DOHH2 (cell line): ENCODE results near the gene CRELD2.
A peak's percentile ranks its signal among the peaks of the same experiment; 100 is the strongest.

ENCODE experiments used
- H3F3A ChIP-seq: fragments of 200-600 bp; sonication (generic), shearing (Covaris generic); 2 replicates; pipeline ENCODE4 v1.6.0; 2016; ENCODE audit warnings: antibody characterized with exemption, mild to moderate bottlenecking; ENCODE audit not compliant: control insufficient read depth, insufficient read depth
- H3K27ac ChIP-seq: fragments of 200-600 bp; sonication (generic); 2 replicates; pipeline ENCODE4 v1.5.1; 2014; ENCODE audit warnings: low read depth, mild to moderate bottlenecking, low read length, moderate library complexity
- H3K27me3 ChIP-seq: fragments of 200-600 bp; sonication (generic); 2 replicates; pipeline ENCODE4 v1.6.1; 2014; ENCODE audit warnings: mild to moderate bottlenecking, low read length, mixed read lengths; ENCODE audit not compliant: control insufficient read depth
- H3K36me3 ChIP-seq: fragments of 200-600 bp; sonication (generic); 2 replicates; pipeline ENCODE4 v1.6.1; 2014; ENCODE audit warnings: mild to moderate bottlenecking, low read length, moderate library complexity, mixed read lengths; ENCODE audit not compliant: control insufficient read depth
- H3K4me1 ChIP-seq: fragments of 200-600 bp; sonication (generic); 2 replicates; pipeline ENCODE4 v1.6.1; 2014; ENCODE audit warnings: mild to moderate bottlenecking, low read length, mixed read lengths; ENCODE audit not compliant: control insufficient read depth
- H3K4me2 ChIP-seq: fragments of 200-600 bp; sonication (generic); 2 replicates; pipeline ENCODE4 v1.6.0; 2014; ENCODE audit warnings: mild to moderate bottlenecking, low read length, moderate library complexity
- H3K4me3 ChIP-seq: fragments of 200-600 bp; sonication (generic); 2 replicates; pipeline ENCODE4 v1.5.1; 2014; ENCODE audit warnings: mild to moderate bottlenecking, low read length, mixed read lengths
- H3K79me2 ChIP-seq: fragments of 200-600 bp; sonication (generic); 2 replicates; pipeline ENCODE4 v1.6.1; 2014; ENCODE audit warnings: mild to moderate bottlenecking, low read length, mixed read lengths; ENCODE audit not compliant: control insufficient read depth
- H3K9me2 ChIP-seq: fragments of 200-600 bp; sonication (generic); replicated peaks from 2 replicates; pipeline ENCODE4 v1.6.1; 2014; ENCODE audit warnings: mild to moderate bottlenecking, low read length, mixed read lengths; ENCODE audit not compliant: control insufficient read depth
- H3K9me3 ChIP-seq: fragments of 200-600 bp; sonication (generic); 2 replicates; pipeline ENCODE4 v1.6.1; 2014; ENCODE audit warnings: antibody characterized with exemption, low read length, mixed read lengths; ENCODE audit not compliant: control insufficient read depth, insufficient read depth
- H4K20me1 ChIP-seq: fragments of 200-600 bp; sonication (generic); 2 replicates; pipeline ENCODE4 v1.6.0; 2014; ENCODE audit warnings: low read depth, mild to moderate bottlenecking, antibody characterized with exemption, low read length, moderate library complexity; ENCODE audit not compliant: control insufficient read depth, insufficient read depth
- EZH2phosphoT487 ChIP-seq: fragments of 200-600 bp; sonication (generic); IDR thresholded peaks from 2 replicates; pipeline ENCODE4 v1.6.1; 2017; ENCODE audit warnings: borderline replicate concordance, mild to moderate bottlenecking, antibody characterized with exemption, low read length, moderate library complexity, mixed read lengths
- TF ChIP-seq, protein P1 (sequence below): fragments of 200-600 bp; sonication (generic); IDR thresholded peaks from one replicate; pipeline ENCODE4 v1.5.1; 2014; ENCODE audit warnings: antibody characterized with exemption, mild to moderate bottlenecking, low read depth, low read length; ENCODE audit not compliant: poor library complexity, severe bottlenecking

Gene CRELD2

DNA sequence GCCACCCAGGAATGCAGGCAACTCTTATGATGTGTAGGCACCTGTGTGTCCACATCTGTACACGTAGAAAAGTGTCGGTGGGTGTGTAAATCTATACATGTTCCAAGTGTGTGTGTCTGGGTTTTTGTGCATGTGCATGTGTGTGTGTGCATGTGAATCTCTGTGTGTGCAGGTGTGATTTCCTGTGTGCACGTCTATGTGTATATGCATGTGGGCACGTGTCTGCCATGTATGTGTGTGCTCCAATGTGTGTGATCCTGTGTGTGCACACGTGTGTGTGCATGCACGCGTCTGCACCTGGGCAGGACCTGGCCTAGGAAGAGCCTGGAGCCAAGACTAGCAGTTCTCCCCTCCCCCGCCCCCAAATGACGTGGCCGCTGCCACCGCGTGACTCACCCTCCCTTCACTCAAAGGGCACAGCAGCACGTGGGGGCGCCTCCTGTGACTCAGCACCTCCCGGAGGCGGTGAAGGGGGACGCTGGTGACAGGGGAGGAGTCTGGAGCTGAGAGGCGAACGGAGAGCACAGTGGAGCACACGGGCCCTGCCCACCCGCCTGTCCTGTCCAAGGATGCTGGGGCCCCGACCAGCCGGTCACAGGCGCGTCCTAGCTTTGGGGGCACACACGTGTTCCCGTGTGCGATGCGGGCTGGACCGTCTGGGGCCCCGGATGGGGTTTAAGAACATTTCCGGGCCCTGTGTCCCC, 52.2 kb downstream of the CRELD2 start:
- TF ChIP-seq, protein P1, sequence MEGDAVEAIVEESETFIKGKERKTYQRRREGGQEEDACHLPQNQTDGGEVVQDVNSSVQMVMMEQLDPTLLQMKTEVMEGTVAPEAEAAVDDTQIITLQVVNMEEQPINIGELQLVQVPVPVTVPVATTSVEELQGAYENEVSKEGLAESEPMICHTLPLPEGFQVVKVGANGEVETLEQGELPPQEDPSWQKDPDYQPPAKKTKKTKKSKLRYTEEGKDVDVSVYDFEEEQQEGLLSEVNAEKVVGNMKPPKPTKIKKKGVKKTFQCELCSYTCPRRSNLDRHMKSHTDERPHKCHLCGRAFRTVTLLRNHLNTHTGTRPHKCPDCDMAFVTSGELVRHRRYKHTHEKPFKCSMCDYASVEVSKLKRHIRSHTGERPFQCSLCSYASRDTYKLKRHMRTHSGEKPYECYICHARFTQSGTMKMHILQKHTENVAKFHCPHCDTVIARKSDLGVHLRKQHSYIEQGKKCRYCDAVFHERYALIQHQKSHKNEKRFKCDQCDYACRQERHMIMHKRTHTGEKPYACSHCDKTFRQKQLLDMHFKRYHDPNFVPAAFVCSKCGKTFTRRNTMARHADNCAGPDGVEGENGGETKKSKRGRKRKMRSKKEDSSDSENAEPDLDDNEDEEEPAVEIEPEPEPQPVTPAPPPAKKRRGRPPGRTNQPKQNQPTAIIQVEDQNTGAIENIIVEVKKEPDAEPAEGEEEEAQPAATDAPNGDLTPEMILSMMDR, result no peak
- no peak for TF ChIP-seq EZH2phosphoT487
- Histone ChIP-seq H4K20me1 (no peaks in the 10 kb centered on the region; the same call in 1 of the 2 replicates), H3K4me2 (peak overlapping the region; percentile 83), H3K27me3 (no peaks in the 10 kb centered on the region; the same call in 1 of the 2 replicates), H3K4me3 (peak overlapping the region; percentile 63), H3K4me1 (peaks cover 58% of the 10 kb centered on the region), H3K36me3 (no peaks in the 10 kb centered on the region), H3K9me2 (no peaks in the 10 kb centered on the region), H3F3A (peaks cover 16% of the 10 kb centered on the region), H3K27ac (peak overlapping the region; percentile 42), H3K79me2 (no peaks in the 10 kb centered on the region), H3K9me3 (peaks cover 6% of the 10 kb centered on the region; the same call in 1 of the 2 replicates)

DNA sequence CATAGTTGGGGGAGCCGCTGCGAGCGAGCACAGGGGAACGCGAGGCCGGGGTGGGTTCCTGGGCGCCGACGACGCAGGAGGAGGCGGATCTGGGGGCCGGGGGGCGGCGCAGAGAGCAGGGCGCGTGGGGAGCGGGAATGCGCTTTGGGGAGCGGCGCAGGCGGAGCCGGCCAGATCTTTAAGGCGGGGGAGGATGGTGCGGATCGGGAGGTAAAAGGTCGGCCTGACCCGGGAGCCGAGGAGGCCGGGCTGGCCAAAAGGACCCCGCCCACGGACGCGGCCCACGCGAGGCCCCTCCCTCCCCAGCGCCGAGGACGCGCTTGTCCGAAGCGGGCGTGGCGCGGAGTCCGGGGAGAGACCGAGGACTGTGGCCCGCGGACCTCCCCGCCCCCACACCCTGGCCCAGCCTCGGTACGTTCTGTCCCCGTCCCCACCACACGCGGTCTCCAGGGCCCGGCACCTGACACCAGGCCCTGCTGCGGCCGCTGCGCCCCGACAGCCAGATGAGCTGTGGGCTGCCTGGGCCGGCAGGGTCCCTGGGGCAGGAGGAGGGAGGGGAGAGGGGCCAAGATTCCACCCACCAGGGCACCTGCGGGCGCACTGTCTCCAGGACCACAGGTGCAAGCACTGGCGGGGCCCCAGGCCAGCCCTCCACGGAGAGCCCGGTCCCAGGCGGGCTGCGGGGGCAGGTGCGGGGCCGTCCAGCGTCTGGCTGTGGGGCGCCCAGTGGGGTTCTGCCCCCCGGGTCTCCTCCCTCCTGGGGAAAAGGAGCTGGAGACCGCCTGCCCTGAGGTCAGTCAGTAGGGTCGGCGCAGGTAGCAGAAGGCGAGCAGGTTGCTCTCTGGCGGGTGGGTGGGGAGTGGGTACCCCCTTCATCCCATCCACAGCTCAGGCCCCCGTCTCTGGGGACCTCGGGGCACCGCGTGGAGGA, 53.1 kb downstream of the CRELD2 start:
- H3K9me2 ChIP-seq, result no peaks in the 10 kb centered on the region
- H3K27me3 ChIP-seq, result no peaks in the 10 kb centered on the region; the same call in 1 of the 2 replicates
- H3K4me1 ChIP-seq, result peaks cover 58% of the 10 kb centered on the region
- peak overlapping the region; percentile 63 for H3K4me3 ChIP-seq
- no peaks in the 10 kb centered on the region for H3K36me3 ChIP-seq
- H3K4me2 ChIP-seq, result peak overlapping the region; percentile 83
- H3K27ac ChIP-seq, result peak overlapping the region; percentile 42
- no peaks in the 10 kb centered on the region for H3K79me2 ChIP-seq
- no peaks in the 10 kb centered on the region for H4K20me1 ChIP-seq
- no peak for TF ChIP-seq EZH2phosphoT487
- TF ChIP-seq, protein P1, result no peak
- peaks cover 18% of the 10 kb centered on the region for H3F3A ChIP-seq
- peaks cover 6% of the 10 kb centered on the region; the same call in 1 of the 2 replicates for H3K9me3 ChIP-seq

DNA sequence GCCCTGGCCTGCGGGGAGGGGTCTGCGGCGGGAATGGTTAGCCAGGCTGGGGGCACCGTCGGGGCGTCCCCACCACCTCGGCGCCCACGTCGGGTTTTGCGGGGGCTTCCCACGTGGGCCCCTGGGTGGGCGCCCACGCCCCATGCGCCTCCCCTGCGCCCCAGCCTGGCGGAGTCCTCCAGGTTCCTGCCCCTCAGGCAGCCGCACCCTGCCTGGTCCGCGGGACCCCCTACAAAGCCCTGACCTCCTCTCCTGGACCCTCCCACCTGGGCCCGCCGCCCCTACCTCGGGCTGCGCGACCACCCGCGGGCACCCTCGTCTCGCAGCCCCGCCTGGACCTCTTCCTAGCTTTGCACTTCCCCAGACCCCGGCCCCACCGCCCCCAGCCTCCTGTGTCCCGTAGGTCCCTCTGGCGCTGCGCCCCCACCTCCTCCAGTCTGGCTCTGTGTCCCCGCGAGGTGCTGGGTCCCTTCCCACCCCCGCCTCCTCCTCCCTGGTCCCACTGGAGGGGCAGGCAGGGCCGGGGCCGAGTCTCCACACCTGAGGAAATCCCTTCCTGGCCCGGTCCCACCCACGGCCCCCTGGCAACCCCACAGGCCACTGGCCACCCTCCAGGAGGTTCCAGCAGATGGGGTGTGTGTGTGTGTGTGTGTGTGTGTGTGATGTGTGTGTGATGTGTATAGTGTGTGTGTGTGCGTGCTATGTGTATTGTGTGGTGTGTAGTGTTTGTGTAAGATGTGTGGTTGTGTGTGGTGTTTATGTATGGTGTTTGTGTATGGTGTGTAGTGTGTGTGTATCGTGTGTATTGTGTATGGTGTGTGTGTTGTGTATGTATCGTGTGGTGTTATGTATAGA, 54.0 kb downstream of the CRELD2 start:
- Histone ChIP-seq H3K4me2 (peak overlapping the region; percentile 83), H3K9me3 (peaks cover 6% of the 10 kb centered on the region; the same call in 1 of the 2 replicates), H3K9me2 (no peaks in the 10 kb centered on the region), H3F3A (peaks cover 24% of the 10 kb centered on the region), H3K79me2 (no peaks in the 10 kb centered on the region), H3K4me3 (peak overlapping the region; percentile 63), H3K36me3 (no peaks in the 10 kb centered on the region), H3K27ac (no peak overlapping the region), H4K20me1 (no peaks in the 10 kb centered on the region), H3K27me3 (no peaks in the 10 kb centered on the region; the same call in 1 of the 2 replicates), H3K4me1 (peaks cover 53% of the 10 kb centered on the region)
- TF ChIP-seq, protein P1, result no peak
- no peak for TF ChIP-seq EZH2phosphoT487
